Panc1 (cell line): ENCODE results near the gene PCSK7. TPM values are rescaled to one million over a fixed set of nuclear protein-coding genes. Genes with fewer than 3 reads are reported as not detected.

Source experiments
- ATAC-seq: fragments of 200-7000 bp; cut with Tn5 transposase; 2 replicates; pipeline ENCODE4 v1.9.1; 2020; ENCODE audit warnings: mild to moderate bottlenecking, moderate library complexity
- BruUV-seq: library from RNA; stranded (reverse); fragments of 400-500 nt; replicated peaks from 2 replicates; lab custom pipeline; 2021; lab: Mats Ljungman, UMichigan
- CTCF ChIA-PET: fragments of 300-600 bp; sonication (Branson Sonifier 250); formaldehyde crosslinking; loops from one replicate; lab custom pipeline; 2022; ENCODE audit warnings: antibody characterized with exemption; lab: Charles Lee
- POLR2A ChIA-PET: fragments of 300-600 bp; sonication (Branson Sonifier 250); formaldehyde crosslinking; loops from one replicate; lab custom pipeline; 2022; ENCODE audit warnings: antibody characterized with exemption; lab: Charles Lee
- DNase-seq: peaks from one replicate; pipeline ENCODE4 v3.0.0-alpha.2; 2010; ENCODE audit warnings: low read depth, low spot score
- H3K27ac ChIP-seq: 2 replicates; pipeline ENCODE4 v1.5.1; 2011; ENCODE audit warnings: mild to moderate bottlenecking, low read length, inconsistent platforms
- H3K27me3 ChIP-seq: fragments of 200-500 bp; sonication (Bioruptor generic); 2 replicates; pipeline ENCODE4 v1.6.0; 2014; ENCODE audit warnings: low read length, inconsistent platforms; ENCODE audit not compliant: control insufficient read depth, insufficient read depth
- H3K36me3 ChIP-seq: fragments of 200-500 bp; sonication (Bioruptor generic); 2 replicates; pipeline ENCODE4 v1.5.1; 2014; ENCODE audit warnings: inconsistent platforms, mild to moderate bottlenecking, low read length, moderate library complexity; ENCODE audit not compliant: control insufficient read depth, insufficient read depth
- H3K4me1 ChIP-seq: 2 replicates; pipeline ENCODE4 v1.5.1; 2011; ENCODE audit warnings: inconsistent platforms, mild to moderate bottlenecking, low read length, moderate library complexity; ENCODE audit not compliant: control insufficient read depth, insufficient read depth
- H3K4me3 ChIP-seq, 2 experiments: 2 replicates each; pipeline ENCODE4 v1.5.1; 2011 to 2012; ENCODE audit warnings: low read depth in 2 of 2, low read length in 2 of 2, mild to moderate bottlenecking in 2 of 2, inconsistent platforms in 1 of 2, moderate library complexity in 1 of 2
- H3K9me3 ChIP-seq: fragments of 200-500 bp; sonication (Bioruptor generic); 2 replicates; pipeline ENCODE4 v1.5.1; 2014; ENCODE audit warnings: low read depth, mild to moderate bottlenecking, inconsistent platforms, low read length, moderate library complexity; ENCODE audit not compliant: control insufficient read depth, insufficient read depth
- POLR2AphosphoS5 ChIP-seq: IDR thresholded peaks from 2 replicates; pipeline ENCODE4 v1.6.1; 2012; ENCODE audit warnings: mild to moderate bottlenecking, low read depth, low read length, moderate library complexity
- REST ChIP-seq, 2 experiments: IDR thresholded peaks; 2 replicates each; pipeline ENCODE4 v1.6.1; 2011 to 2012; ENCODE audit warnings: low read depth in 2 of 2, control low read depth in 1 of 2, low read length in 1 of 2, mild to moderate bottlenecking in 1 of 2, moderate library complexity in 1 of 2; ENCODE audit not compliant: insufficient read depth in 1 of 2
- SIN3A ChIP-seq: IDR thresholded peaks from 2 replicates; pipeline ENCODE4 v1.6.1; 2012; ENCODE audit warnings: low read depth, mild to moderate bottlenecking, low read length, moderate library complexity, borderline replicate concordance; ENCODE audit not compliant: insufficient read depth
- TCF7L2 ChIP-seq: IDR thresholded peaks from 2 replicates; pipeline ENCODE4 v1.6.1; 2011; ENCODE audit warnings: mild to moderate bottlenecking, low read depth, low read length, inconsistent platforms
- in situ Hi-C: cut with HindIII; loops from 2 replicates; pipeline ENCODE4 v1.10.0; 2016; ENCODE audit warnings: low sequenced_read_pairs, low pct_unique_long_range_greater_than_20kb
- intact Hi-C: fragments of 100-400 bp; cut with micrococcal nuclease; formaldehyde crosslinking; loops from one replicate; pipeline ENCODE4 v1.10.0; 2022; ENCODE audit not compliant: unreplicated experiment
- total RNA-seq: library from RNA; stranded (reverse); gene quantifications from one replicate; pipeline ENCODE4 v1.2.1, GENCODE V29; 2021; ENCODE audit not compliant: unreplicated experiment
- TF ChIP-seq, protein P1 (sequence below): fragments of 450-650 bp; IDR thresholded peaks from 2 replicates; pipeline ENCODE4 v1.5.1; 2017; ENCODE audit warnings: mild to moderate bottlenecking

PCSK7 gene
- total RNA-seq, 1 experiment from 2014 or later = 60.6 TPM

GRCh38 chr11:117202386-117203068, 29.3 kb downstream of the PCSK7 start:
- Histone ChIP-seq H3K4me3 (no peak overlapping the region), H3K4me1 (peaks cover 6% of the 10 kb centered on the region), H3K27me3 (no peaks in the 10 kb centered on the region), H3K27ac (no peak overlapping the region), H3K36me3 (no peaks in the 10 kb centered on the region), H3K9me3 (no peaks in the 10 kb centered on the region)
- intact Hi-C loops = no loop called here
- DNase-seq (no peak), ATAC-seq (no peak)
- POLR2A ChIA-PET = interaction anchor here (0.6 kb wide), 1 partner anchor 41 kb away, joined by 3 read pairs; no protein-coding TSS in a partner anchor
- TF ChIP-seq, protein P1, sequence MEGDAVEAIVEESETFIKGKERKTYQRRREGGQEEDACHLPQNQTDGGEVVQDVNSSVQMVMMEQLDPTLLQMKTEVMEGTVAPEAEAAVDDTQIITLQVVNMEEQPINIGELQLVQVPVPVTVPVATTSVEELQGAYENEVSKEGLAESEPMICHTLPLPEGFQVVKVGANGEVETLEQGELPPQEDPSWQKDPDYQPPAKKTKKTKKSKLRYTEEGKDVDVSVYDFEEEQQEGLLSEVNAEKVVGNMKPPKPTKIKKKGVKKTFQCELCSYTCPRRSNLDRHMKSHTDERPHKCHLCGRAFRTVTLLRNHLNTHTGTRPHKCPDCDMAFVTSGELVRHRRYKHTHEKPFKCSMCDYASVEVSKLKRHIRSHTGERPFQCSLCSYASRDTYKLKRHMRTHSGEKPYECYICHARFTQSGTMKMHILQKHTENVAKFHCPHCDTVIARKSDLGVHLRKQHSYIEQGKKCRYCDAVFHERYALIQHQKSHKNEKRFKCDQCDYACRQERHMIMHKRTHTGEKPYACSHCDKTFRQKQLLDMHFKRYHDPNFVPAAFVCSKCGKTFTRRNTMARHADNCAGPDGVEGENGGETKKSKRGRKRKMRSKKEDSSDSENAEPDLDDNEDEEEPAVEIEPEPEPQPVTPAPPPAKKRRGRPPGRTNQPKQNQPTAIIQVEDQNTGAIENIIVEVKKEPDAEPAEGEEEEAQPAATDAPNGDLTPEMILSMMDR = no peak
- no peak for TF ChIP-seq TCF7L2
- no TSS peak for BruUV-seq
- CTCF ChIA-PET = no interaction called here
- in situ Hi-C loops = no loop called here

DNA sequence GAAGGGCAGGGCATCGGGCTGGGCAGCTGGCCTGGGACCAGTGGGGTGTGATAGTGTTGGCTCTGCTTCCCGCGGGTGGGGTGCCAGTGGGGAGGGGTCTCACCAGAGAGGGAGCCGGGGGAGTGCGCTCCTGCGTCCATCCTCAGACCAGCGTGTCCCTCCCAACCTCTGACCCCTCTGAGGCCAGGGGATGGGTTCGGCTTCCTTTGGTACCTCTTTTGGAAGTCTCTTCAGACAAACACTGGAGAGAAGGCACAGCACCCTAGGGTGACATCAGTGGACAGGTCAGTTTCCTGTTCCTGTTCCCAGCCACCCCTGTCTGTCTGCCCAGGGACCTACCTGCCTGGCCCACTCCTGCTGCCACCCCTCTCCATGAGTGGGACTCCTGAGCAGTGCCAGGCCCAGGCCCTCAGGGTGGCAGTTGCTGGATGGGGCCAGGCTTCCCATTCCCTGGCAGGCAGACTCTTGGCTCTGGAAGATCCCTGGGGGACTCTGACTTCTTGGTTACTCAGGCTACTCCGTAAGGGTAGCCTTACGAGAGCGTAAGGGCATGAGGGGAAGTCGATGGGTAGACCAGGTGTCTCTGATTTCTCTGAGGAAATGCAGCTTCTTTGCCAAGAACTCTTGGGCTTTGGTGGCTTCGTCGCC, 30.1 kb downstream of the PCSK7 start:
- POLR2A ChIA-PET = no interaction called here

More for the DNA sequence above, 30.1 kb downstream of the PCSK7 start:
- intact Hi-C loops = no loop called here
- in situ Hi-C loops = no loop called here
- no peak overlapping the region for H3K4me3 ChIP-seq
- H3K27ac ChIP-seq = no peak overlapping the region
- H3K4me1 ChIP-seq = peaks cover 6% of the 10 kb centered on the region
- no peak for DNase-seq
- no peaks in the 10 kb centered on the region for H3K27me3 ChIP-seq
- TF ChIP-seq SIN3A = no peak
- TF ChIP-seq, protein P1 = no peak
- TF ChIP-seq POLR2AphosphoS5 = no peak
- no peak for TF ChIP-seq REST (IDR thresholded peaks at IDR 0.05; ENCODE audit: insufficient read depth in 1 of 2, low read depth in 2 of 2, low read length in 1 of 2)
- no peak for TF ChIP-seq TCF7L2
- CTCF ChIA-PET = no interaction called here
- BruUV-seq = no TSS peak
- H3K9me3 ChIP-seq = no peaks in the 10 kb centered on the region
- no peak for ATAC-seq
- no peaks in the 10 kb centered on the region for H3K36me3 ChIP-seq
